ENCODE data around the gene DUS1L.

Gene DUS1L

GRCh38 chr17:82080789-82081464 is 15.3 kb upstream of the DUS1L start:
- DNase-seq = no peak
- no peak overlapping the region for H3K27ac ChIP-seq (ENCODE audit: insufficient read depth, low read length, poor library complexity, severe bottlenecking)
- no peak overlapping the region for H3K4me3 ChIP-seq (ENCODE audit: insufficient read depth, low read depth, low read length, poor library complexity, severe bottlenecking)
- no peaks in the 10 kb centered on the region for H3K4me1 ChIP-seq (ENCODE audit: control insufficient read depth, insufficient read depth, low read length, poor library complexity, severe bottlenecking)
- peaks cover 68% of the 10 kb centered on the region for H3K36me3 ChIP-seq (ENCODE audit: control insufficient read depth, insufficient read depth, low read length)
- H3K27me3 ChIP-seq (replicated peaks; ENCODE audit: control insufficient read depth, insufficient read depth, low read length, poor library complexity, severe bottlenecking) = no peaks in the 10 kb centered on the region
- no peaks in the 10 kb centered on the region for H3K9me3 ChIP-seq (ENCODE audit: control insufficient read depth, low read length)

DNA sequence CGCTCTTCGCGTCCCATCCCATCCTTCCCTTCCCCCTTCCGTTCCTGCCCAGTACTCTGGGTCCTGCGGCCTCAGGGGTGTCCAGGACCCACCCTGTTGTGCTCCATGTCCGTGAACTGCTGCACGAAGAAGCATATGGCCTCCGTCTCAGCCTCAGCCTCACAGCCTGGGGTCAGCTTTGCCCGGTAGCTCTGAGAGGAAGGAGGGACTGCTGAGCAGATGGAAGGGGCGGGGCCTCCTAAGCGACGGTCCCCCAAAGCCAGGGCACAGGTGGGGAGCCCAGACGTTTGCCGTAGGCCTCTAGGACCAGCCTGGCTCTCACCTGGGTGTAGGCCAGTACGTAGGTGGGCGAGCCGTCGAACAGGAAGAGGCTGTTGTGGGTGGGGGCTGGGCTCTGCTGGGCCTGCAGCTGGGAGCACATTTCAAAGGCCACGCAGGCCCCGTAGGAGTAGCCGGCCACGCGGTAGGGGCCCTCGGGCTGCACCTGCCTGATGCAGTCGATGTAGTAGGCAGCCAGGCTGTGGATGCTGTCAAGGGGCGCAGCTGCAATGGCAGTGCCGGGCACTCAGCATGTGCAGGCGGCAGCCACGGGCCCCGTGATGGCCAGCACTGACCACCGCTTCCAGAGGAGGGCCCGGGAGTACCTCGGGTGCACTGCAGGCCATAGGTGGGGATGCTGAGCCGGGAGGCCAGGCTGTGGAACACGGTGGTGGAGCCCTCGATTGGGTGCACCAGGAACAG is 14.6 kb upstream of the DUS1L start:
- DNase-seq = no peak
- H3K4me1 ChIP-seq (ENCODE audit: control insufficient read depth, insufficient read depth, low read length, poor library complexity, severe bottlenecking) = no peaks in the 10 kb centered on the region
- no peak overlapping the region for H3K4me3 ChIP-seq (ENCODE audit: insufficient read depth, low read depth, low read length, poor library complexity, severe bottlenecking)
- peaks cover 61% of the 10 kb centered on the region for H3K36me3 ChIP-seq (ENCODE audit: control insufficient read depth, insufficient read depth, low read length)
- H3K27ac ChIP-seq (ENCODE audit: insufficient read depth, low read length, poor library complexity, severe bottlenecking) = no peak overlapping the region
- no peaks in the 10 kb centered on the region for H3K27me3 ChIP-seq (replicated peaks; ENCODE audit: control insufficient read depth, insufficient read depth, low read length, poor library complexity, severe bottlenecking)
- H3K9me3 ChIP-seq (ENCODE audit: control insufficient read depth, low read length) = no peaks in the 10 kb centered on the region

- Histone ChIP-seq H3K36me3 (ENCODE audit: control insufficient read depth, insufficient read depth, low read length) (peaks cover 50% of the 10 kb centered on the region), H3K4me1 (ENCODE audit: control insufficient read depth, insufficient read depth, low read length, poor library complexity, severe bottlenecking) (no peaks in the 10 kb centered on the region), H3K27me3 (replicated peaks; ENCODE audit: control insufficient read depth, insufficient read depth, low read length, poor library complexity, severe bottlenecking) (no peaks in the 10 kb centered on the region), H3K27ac (ENCODE audit: insufficient read depth, low read length, poor library complexity, severe bottlenecking) (no peak overlapping the region), H3K9me3 (ENCODE audit: control insufficient read depth, low read length) (no peaks in the 10 kb centered on the region), H3K4me3 (ENCODE audit: insufficient read depth, low read depth, low read length, poor library complexity, severe bottlenecking) (no peak overlapping the region)
- no peak for DNase-seq
These were observed 13.5 kb upstream of the DUS1L start for GRCh38 chr17:82079001-82079677.

- no peaks in the 10 kb centered on the region for H3K9me3 ChIP-seq (ENCODE audit: control insufficient read depth, low read length)
- DNase-seq = no peak
- peaks cover 43% of the 10 kb centered on the region for H3K36me3 ChIP-seq (ENCODE audit: control insufficient read depth, insufficient read depth, low read length)
- H3K27ac ChIP-seq (ENCODE audit: insufficient read depth, low read length, poor library complexity, severe bottlenecking) = no peak overlapping the region
- no peaks in the 10 kb centered on the region for H3K27me3 ChIP-seq (replicated peaks; ENCODE audit: control insufficient read depth, insufficient read depth, low read length, poor library complexity, severe bottlenecking)
- H3K4me1 ChIP-seq (ENCODE audit: control insufficient read depth, insufficient read depth, low read length, poor library complexity, severe bottlenecking) = no peaks in the 10 kb centered on the region
- H3K4me3 ChIP-seq (ENCODE audit: insufficient read depth, low read depth, low read length, poor library complexity, severe bottlenecking) = no peak overlapping the region
These were observed 12.8 kb upstream of the DUS1L start for GRCh38 chr17:82078433-82078832.

GRCh38 chr17:82077617-82078358 is 12.2 kb upstream of the DUS1L start:
- H3K36me3 ChIP-seq (ENCODE audit: control insufficient read depth, insufficient read depth, low read length) = peaks cover 37% of the 10 kb centered on the region
- H3K4me3 ChIP-seq (ENCODE audit: insufficient read depth, low read depth, low read length, poor library complexity, severe bottlenecking) = no peak overlapping the region
- H3K4me1 ChIP-seq (ENCODE audit: control insufficient read depth, insufficient read depth, low read length, poor library complexity, severe bottlenecking) = no peaks in the 10 kb centered on the region
- DNase-seq = no peak
- H3K9me3 ChIP-seq (ENCODE audit: control insufficient read depth, low read length) = no peaks in the 10 kb centered on the region
- no peaks in the 10 kb centered on the region for H3K27me3 ChIP-seq (replicated peaks; ENCODE audit: control insufficient read depth, insufficient read depth, low read length, poor library complexity, severe bottlenecking)
- no peak overlapping the region for H3K27ac ChIP-seq (ENCODE audit: insufficient read depth, low read length, poor library complexity, severe bottlenecking)

- DNase-seq = no peak
- Histone ChIP-seq H3K27me3 (replicated peaks; ENCODE audit: control insufficient read depth, insufficient read depth, low read length, poor library complexity, severe bottlenecking) (no peaks in the 10 kb centered on the region), H3K36me3 (ENCODE audit: control insufficient read depth, insufficient read depth, low read length) (peaks cover 29% of the 10 kb centered on the region), H3K4me1 (ENCODE audit: control insufficient read depth, insufficient read depth, low read length, poor library complexity, severe bottlenecking) (no peaks in the 10 kb centered on the region), H3K27ac (ENCODE audit: insufficient read depth, low read length, poor library complexity, severe bottlenecking) (no peak overlapping the region), H3K4me3 (ENCODE audit: insufficient read depth, low read depth, low read length, poor library complexity, severe bottlenecking) (no peak overlapping the region), H3K9me3 (ENCODE audit: control insufficient read depth, low read length) (no peaks in the 10 kb centered on the region)
These were observed 11.4 kb upstream of the DUS1L start for GRCh38 chr17:82076785-82077591.

GRCh38 chr17:82076018-82076784 is 10.6 kb upstream of the DUS1L start:
- DNase-seq = no peak
- Histone ChIP-seq H3K4me3 (ENCODE audit: insufficient read depth, low read depth, low read length, poor library complexity, severe bottlenecking) (no peak overlapping the region), H3K27me3 (replicated peaks; ENCODE audit: control insufficient read depth, insufficient read depth, low read length, poor library complexity, severe bottlenecking) (no peaks in the 10 kb centered on the region), H3K36me3 (ENCODE audit: control insufficient read depth, insufficient read depth, low read length) (peaks cover 21% of the 10 kb centered on the region), H3K4me1 (ENCODE audit: control insufficient read depth, insufficient read depth, low read length, poor library complexity, severe bottlenecking) (no peaks in the 10 kb centered on the region), H3K9me3 (ENCODE audit: control insufficient read depth, low read length) (no peaks in the 10 kb centered on the region), H3K27ac (ENCODE audit: insufficient read depth, low read length, poor library complexity, severe bottlenecking) (no peak overlapping the region)

DNA sequence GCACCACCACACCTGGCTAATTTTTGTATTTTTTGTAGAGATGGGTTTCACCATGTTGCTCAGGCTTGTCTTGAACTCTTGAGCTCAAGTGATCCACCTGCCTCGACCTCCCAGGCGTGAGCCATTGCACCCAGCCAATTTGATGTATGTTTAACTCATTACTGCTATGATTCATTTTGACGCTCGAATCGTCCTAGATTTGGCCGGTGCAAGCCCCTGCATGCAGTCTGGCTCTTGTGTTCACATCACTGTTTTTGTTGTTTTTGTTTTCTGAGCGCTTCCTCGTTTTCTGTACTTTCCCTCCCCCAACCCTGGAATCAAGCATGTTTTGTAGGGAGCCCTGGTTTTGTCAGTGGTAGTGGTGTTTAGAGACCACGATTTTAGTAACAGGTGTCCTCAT is 7.8 kb upstream of the DUS1L start:
- H3K36me3 ChIP-seq (ENCODE audit: control insufficient read depth, insufficient read depth, low read length) = no peaks in the 10 kb centered on the region
- H3K27me3 ChIP-seq (replicated peaks; ENCODE audit: control insufficient read depth, insufficient read depth, low read length, poor library complexity, severe bottlenecking) = no peaks in the 10 kb centered on the region
- H3K4me3 ChIP-seq (ENCODE audit: insufficient read depth, low read depth, low read length, poor library complexity, severe bottlenecking) = no peak overlapping the region
- no peak overlapping the region for H3K27ac ChIP-seq (ENCODE audit: insufficient read depth, low read length, poor library complexity, severe bottlenecking)
- no peaks in the 10 kb centered on the region for H3K9me3 ChIP-seq (ENCODE audit: control insufficient read depth, low read length)
- no peaks in the 10 kb centered on the region for H3K4me1 ChIP-seq (ENCODE audit: control insufficient read depth, insufficient read depth, low read length, poor library complexity, severe bottlenecking)
- DNase-seq = no peak

DNA sequence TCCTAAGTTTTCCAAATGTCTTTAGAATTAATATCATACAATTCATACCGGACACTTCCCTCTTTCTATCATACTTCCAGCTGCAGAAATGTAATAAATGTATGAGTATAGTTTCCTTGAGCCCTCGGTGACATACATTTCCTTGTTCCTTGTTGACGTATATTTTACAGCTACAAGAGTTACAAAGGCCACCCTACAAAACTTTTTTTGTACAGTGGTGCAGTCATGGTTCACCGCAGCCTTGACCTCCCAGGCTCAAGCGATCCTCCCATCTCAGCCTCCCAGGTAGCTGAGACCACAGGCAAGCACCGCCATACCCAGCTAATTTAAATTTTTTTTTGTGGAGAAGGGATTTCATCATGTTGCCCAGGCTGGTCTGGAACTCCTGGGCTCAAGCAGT is 7.2 kb upstream of the DUS1L start:
- no peaks in the 10 kb centered on the region for H3K27me3 ChIP-seq (replicated peaks; ENCODE audit: control insufficient read depth, insufficient read depth, low read length, poor library complexity, severe bottlenecking)
- H3K27ac ChIP-seq (ENCODE audit: insufficient read depth, low read length, poor library complexity, severe bottlenecking) = no peak overlapping the region
- H3K9me3 ChIP-seq (ENCODE audit: control insufficient read depth, low read length) = no peaks in the 10 kb centered on the region
- no peak for DNase-seq
- no peaks in the 10 kb centered on the region for H3K36me3 ChIP-seq (ENCODE audit: control insufficient read depth, insufficient read depth, low read length)
- H3K4me1 ChIP-seq (ENCODE audit: control insufficient read depth, insufficient read depth, low read length, poor library complexity, severe bottlenecking) = no peaks in the 10 kb centered on the region
- no peak overlapping the region for H3K4me3 ChIP-seq (ENCODE audit: insufficient read depth, low read depth, low read length, poor library complexity, severe bottlenecking)

Measured in effector memory CD4-positive, alpha-beta T cell (primary cell).